ENCODE results near the gene PRPS1.

DNA sequence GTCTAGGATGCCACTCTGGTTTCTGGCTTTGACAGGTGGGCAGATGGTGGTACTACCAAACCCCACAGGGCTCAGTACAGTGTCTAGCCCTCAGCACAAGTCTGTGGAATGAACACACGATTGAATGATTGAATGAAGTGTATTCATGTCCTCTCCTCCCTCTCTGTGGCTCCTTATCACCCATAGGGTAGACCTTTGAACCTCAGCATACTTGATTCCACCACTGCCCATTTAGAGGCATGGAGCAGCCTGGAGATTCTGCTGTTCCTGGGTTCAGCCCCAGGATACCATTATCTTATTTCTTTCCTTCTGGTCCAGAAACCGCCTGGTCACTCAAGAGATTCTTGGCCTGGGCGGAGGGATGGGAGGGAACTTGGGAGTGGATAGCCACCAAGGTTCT is 53.9 kb downstream of the PRPS1 start:
- TF ChIP-seq, protein P1, sequence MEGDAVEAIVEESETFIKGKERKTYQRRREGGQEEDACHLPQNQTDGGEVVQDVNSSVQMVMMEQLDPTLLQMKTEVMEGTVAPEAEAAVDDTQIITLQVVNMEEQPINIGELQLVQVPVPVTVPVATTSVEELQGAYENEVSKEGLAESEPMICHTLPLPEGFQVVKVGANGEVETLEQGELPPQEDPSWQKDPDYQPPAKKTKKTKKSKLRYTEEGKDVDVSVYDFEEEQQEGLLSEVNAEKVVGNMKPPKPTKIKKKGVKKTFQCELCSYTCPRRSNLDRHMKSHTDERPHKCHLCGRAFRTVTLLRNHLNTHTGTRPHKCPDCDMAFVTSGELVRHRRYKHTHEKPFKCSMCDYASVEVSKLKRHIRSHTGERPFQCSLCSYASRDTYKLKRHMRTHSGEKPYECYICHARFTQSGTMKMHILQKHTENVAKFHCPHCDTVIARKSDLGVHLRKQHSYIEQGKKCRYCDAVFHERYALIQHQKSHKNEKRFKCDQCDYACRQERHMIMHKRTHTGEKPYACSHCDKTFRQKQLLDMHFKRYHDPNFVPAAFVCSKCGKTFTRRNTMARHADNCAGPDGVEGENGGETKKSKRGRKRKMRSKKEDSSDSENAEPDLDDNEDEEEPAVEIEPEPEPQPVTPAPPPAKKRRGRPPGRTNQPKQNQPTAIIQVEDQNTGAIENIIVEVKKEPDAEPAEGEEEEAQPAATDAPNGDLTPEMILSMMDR (conservative IDR thresholded peaks at IDR 0.05 in 1 of 2, IDR thresholded peaks at IDR 0.05 in 1 of 2; ENCODE audit: low read depth in 1 of 2, low read length in 2 of 2): no peak
- TF ChIP-seq EZH2 (IDR thresholded peaks at IDR 0.05; ENCODE audit: low read length, missing control alignments): no peak

Measured in fibroblast of lung (primary cell).